Femur (tissue), 1 donor: ENCODE measurements around the gene VSTM4.

Experiments
- DNase-seq: peaks from one replicate; pipeline ENCODE4 v3.0.0-alpha.2; 2017

VSTM4 gene

DNA sequence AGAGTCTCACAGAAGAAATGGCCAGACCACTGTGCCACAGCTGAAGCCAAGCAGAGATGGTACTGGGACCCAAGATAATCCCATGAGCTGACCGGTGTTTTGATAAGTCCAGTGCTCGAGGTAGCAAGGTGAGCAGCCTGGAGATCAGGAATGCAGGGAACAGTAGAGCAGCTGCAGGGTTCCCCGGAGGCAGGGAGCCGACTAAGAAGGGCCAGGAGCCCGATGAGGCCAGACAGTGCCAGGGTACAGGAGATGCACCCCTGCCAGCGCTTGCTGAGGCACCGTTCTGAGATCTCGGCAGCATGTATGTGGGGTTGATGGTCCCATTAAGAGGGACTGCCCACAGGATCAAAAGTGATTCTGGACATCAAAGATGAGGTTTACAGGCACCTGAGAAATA is 47.1 kb downstream of the VSTM4 start:
- no peak for DNase-seq

DNA sequence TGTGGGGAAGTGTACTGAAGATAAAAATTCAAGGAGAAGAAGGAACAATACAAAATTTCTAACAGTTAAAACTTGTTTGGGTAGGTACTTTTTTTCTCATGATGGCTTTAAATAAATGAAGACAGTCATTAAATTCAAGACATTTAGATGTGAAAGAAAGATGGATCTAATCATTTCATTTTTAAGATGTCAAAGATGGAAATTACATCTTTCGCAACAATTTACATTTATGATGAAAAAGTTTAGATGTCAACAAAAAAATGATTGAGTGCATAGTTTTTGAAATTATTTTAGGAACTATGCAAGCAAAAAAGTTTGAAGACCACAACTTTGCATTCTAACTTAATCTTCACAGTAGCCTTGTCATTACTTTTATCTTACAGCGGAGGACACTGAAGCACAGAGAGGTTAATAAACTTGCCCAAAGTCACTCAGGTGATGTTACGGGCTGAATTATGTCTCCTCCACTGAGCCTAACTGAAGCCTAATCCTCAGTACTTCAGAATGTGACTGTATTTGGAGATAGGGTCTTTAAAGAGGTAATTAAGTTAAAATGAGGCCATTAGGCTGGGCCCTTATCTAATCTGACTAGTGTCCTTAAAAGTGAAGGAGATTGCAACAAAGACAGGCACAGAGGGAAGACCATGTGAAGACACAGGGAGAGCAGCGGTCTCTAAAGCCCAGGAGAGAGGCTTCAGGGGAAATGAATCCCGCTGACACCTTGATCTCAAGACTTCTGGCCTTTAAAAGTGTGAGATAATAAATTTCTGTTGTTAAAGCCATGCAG is 48.2 kb downstream of the VSTM4 start:
- DNase-seq, result no peak

DNA sequence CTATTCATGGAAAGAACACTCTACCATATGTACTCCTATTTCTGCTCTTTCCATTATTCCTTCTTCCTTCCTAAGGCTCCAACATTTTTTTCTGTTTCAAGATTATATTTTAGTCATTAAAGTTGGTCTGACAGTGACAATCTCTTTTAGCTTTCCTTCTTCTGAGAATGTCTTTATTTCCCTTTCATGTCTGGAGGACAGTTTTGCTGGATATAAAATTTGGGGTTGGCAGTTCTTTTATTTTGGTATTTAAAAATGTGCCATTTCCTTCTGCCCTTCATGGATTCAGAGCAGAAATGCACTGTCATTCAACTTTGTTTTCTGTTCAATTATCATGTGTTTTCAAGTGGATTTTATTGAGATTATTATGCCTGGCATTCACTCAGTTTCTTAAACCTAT is 53.1 kb downstream of the VSTM4 start:
- no peak for DNase-seq

DNA sequence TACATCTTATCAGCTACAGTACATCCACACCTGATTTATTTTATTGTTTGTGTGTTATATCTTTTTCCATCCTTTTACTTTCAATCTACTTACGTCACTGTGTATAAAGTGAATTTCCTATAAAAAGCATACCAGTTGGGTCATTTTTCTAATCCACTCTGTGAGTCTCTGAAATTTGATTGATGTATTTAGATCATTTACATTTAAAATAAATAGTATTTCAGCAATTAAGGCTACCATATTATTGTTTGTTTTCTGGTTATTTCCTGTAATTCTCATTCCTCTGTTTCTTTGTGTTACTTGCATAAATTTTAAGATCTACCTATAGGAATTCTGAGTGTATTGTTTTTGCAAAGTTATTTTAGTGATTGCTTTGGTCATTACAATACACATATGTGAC is 53.7 kb downstream of the VSTM4 start:
- DNase-seq, result no peak

DNA sequence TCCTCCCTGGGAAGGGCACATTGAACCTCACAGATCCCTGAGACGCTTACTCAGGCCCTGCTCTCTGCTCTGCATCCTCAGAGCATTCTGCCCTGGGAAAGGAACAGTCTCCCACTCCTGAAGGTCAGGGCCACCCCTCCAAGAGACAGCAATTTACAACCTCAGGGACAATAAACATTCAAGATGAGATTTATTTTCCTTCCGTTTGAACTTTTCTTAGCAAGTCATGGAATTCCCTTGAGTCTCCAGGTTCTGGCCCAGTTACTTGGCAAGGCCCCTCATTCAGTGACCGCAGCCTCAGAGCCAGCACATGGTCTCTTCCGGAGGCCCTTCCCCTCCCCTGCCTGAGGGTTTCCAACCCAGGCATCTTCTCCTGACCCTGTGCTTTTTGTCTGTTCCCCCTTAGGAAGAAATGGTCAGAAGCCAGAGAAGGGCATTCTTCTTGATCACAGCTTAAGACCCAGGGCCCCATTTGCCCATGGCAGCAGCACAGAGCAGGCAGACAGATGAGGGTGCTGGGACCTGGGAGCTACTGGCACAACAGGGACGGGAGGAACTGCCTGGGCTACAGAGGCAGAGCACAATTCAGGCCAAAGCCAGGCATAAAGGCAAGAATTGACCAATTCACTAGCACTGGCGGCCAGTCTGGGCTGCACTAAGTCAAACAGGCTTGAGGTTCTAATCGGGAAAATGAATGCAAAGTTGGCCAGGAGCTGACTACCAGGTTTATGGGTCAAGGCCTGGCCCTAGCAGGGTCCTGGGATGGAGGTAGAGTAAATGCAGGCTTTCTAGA is 56.7 kb downstream of the VSTM4 start:
- DNase-seq, result peak; percentile 56

DNA sequence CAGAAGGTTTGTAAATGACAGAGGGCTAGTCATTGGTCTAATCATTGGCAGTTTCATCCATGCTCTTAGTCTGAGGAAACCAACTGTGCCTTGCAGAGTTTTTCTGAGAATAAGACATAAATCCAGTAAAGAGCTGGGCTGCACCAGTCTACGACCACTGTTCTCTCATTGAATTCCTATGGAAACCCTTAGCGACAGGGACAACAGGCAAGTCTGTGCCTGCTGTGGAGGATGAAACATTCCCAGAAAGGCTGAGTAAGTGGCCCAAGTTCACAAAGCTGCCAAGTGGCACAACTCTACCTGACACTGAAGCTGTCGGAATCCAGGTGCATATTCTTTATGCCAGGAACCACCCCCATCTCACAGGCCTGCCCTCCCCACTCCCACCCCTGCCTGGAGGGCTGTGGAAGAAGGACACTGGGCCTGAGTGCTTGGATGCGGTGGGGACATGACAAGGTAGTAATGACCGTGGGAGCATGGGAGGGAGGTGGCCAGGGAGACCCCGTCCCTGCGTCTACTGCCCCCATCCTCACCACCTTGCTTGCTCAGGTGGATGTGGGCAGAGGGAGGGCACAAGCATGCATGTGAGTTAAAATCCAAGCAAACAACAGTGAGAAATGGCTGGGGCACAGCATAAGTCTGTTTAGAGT is 58.0 kb downstream of the VSTM4 start:
- DNase-seq, result no peak

DNA sequence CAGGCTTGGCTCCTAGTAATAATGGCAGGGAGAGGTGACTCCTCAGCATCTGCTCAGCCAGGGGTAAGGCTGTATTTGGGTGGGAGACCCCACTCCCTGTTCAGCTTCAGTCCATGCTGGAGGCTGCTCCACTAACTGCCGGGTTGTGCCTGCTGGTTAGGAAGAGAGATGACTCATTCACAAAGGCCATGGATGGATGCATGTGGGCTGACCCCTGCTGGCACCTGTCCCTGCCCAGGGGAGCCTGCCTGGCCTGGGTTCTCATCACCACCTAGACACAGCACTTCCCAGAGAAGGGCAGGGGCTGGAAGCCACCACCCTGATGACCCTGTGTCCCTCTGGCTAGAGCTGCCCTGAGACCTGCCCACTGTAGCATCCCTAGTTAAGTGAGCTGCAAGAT is 59.0 kb downstream of the VSTM4 start:
- no peak for DNase-seq

DNA sequence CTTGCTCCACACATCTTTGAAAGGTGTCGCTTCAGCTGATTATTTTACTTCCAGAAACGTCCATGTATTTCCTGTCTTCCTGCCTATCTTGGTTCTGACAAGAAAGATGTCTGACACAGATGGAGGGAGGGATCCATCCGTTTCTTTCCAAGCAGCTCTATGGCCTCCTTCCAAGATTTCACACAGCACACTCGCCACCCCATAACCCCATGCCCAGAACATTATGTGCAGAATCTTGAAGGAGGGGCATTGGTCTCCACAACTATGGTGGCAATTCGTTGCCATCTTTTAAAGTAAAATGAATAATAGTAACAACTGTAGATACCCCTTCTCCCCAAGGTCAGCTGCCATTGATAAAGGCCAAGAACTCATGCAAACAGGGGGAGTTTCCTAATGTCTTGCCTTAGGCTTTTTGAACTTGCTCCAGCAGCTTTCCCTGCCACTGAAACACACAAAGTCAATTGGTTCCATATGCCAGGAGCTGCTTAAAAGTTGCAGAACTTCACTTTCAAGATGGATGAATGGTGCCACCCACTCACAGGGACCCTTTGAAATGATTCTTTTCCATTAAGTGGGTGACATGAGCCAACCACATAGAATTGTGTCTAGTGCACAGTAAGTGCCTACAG is 60.0 kb downstream of the VSTM4 start:
- no peak for DNase-seq

DNA sequence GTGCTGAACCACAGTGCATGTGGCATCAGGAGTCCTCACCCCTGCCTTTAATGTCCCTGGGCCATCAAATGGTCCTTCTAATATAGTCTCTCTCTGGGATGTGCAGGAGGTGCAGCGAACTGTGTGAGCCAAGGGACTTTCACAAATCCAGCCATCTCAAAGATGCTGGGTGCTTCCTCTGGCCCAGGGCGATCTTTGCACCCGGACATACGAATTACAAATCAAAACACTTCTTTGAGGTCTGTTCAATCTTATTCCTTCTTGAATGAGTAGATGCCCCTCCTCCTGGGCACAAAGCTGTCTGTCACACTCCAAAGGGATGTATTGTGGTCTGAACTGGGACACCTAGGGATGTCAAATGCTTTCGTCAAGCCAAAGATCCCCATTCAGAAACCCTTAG is 60.6 kb downstream of the VSTM4 start:
- no peak for DNase-seq

DNA sequence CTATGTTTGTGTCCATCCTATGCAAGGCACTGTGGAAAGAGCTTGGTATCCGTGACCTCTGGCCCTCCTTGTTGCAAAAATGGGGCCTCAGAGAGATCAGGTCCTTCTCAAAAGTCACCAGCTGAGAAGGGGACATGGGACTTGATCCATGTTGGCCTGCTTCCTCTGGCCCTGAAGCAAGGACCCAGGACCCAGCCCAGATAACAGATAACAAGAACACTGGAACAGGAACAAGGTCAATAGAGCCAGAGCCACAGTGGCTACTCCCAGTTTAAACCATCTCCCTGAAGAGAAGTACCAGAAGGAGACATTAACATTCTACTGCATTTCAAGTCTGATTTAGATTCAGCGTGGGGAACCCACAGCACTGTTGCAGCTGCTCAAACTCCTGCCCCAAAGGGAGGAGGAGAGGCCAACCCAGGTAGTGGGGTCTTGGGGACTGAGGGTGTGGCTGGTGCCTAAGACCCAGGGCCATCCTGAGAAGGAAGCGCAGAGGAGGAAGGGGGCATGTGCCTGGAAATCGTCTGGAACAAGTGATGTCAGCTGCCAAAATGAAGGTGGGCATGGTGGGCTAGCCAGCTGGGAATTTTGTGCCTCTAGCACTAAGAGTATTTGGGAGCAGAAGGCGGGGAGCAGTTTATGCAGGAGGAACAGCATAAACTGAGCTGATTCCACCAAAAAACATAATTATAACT is 61.2 kb downstream of the VSTM4 start:
- no peak for DNase-seq

DNA sequence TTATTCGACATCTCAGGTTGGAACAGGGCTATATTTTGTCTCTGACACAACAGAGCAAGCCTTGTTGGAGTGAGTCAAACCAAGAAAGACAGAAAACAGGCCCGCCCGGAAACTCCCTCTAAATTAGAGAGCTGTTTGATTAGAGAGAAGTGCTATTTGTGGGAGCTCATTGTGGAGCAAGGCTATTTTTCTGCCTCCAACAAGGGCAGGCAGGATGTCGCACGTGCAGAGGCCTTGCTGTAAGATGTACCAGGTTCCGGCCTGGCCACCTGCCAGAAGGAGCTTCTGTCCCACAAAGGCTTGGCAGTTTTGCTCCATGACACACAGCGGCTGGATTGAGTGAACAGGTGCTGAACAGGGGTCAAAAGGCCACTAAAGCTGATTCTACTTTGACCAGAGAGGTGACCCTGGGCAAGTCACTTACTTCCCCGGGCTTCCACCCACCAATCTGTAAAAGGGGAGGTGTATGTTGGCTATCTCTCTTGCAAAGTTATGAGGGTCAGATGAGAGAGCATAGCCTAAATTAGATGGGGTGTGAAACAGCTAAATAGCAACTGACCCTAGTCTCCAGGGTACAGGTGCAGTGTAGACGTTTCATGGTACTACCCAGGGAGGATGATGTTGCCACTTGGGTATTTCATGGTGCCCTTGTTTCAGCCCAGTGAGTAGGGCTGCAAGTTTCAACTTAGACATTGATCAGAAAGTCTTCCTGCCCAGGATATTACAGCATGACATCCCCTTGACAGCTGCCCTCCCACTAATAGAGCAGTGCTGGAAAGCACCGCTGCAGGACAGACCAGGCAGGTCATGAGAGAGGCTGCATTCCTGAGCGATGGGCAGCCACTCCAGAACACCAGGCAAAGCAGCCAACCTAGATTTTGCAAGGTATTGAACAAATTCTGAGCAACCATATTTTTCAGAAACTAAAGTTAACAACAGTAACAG is 62.0 kb downstream of the VSTM4 start:
- DNase-seq, result peak; percentile 60

DNA sequence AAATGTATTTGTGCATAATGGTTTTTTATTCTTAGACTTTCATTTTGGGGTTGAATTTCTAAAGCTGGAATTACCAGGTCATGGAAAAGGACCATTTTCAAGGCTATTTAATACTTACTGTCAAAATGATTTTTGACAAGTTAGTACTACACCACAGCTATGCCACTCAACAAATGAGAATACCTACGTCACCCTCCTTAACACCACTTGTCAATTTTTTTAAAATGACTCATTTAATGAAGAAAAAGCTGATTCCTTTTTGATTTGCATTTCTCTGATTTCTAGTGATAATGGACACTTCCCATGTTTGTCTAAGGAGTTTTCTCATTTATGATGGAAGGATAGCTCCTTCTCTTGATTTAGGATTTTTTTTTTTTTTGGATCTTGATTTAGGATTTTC is 63.3 kb downstream of the VSTM4 start:
- DNase-seq, result no peak

DNA sequence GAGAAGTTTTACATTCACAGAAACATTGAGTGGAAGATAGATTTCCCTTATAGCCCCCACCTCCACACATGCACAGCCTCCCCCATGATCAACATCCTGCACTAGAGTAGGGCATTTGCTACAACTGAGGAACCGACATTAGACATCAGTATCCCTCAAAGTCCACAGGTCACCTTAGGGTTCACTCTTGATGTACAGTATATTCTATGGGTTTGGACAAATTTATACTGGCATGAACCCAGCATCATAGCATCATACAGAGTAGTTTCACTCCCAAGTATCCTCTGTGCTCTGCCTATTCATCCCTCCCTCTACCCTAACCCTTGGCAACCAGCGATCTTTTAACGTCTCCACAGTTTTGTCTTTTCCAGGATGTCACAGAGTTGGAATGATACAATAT is 64.4 kb downstream of the VSTM4 start:
- no peak for DNase-seq

DNA sequence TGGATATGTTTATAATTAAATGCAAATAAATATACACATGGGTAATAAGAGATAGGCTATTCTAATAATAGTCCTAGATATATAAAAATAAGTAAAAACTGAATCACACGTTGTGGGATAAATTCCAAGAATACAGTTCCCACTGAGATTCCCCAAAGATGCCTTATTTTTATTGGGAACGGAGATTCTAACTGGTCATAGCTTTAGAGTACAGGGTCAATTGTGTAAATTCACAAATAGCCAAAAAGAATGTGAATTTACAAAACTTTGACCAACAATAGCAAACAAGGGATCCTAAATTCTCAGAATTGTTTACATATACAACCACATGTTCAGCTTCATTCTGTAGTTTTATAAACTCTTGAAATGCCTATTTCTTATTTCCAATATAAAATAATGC is 65.0 kb downstream of the VSTM4 start:
- no peak for DNase-seq

DNA sequence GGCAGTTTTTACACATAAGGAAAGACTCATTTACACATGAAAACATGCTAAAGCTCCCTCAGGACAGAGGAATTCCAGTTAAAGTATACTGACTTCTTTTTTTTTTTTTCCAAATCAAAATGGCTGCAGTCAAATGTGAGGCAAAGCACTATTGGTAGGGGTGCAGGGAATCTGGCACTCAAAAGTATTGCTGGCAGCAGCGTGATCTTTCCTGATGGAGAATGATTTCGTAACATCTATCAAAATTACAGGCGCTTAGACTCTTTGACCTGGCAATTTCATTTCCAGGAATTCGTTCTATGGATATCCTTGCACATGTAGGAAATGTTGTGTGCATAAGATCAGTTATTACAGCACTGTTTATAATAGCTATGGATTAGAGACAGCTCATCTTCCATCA is 65.7 kb downstream of the VSTM4 start:
- peak; percentile 56 for DNase-seq

DNA sequence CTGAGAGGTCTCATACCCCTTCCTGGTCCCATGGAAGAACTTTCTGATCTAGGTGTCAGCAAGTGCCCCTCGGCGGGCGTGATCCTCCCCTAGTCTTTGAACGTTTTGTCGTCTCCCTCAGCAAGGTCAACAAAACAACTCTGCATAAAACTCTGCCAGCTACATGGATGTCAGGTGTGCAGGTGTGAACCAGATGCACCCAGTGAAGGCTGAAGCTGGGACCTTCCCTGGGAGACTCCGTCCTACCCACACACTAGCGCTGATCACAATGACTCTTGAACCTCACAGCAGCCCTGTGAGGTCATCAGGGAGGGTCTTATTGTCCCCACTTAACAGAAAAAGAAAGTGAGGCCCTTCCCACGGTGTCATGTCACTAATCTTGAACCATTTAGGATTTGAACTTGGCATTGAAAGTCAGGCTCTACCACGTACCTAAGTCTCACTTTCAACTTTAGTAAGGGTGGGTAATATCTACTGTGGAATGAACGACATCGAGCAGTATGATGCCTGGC is 68.1 kb downstream of the VSTM4 start:
- DNase-seq, result no peak

DNA sequence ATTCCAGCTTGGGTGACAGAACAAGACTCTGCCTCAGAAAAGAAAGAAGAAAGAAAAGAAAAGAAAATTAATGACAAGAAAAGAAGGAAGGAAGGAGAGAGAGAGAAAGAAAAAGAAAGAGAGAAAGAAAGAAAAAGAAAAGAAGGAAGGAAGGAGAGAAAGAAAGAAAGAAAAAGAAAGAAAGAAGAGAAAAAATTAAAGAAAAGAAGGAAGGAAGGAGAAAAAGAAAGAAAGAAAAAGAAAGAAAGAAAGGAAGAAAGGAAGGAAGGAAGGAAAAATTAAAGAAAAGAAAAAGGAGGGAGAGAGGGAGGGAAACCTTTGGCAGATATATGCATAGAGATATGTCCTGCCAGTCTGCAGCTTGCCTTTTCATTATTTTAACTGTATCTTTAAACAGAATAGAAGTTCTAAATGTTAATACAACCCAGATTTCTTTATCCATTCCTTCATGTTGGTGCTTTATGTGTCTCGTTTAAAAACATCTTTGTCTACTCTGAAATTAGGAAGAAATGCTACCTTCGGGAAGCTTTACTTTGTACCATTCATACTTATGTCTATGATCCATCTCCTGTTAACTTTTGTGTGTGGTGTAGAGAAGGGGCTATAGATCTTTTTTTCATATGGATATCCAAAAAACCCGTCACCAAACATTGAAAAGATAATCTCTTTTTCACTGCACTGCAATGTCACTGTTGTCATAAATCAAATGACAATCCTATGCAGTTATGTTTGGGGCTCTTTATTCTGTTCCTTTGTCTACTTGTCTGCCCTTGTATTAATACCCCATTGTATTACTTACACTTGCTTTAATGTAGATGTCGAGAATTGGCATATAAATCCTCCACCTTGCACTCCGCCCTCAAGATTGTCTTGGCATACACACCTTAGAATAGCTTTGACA is 70.8 kb downstream of the VSTM4 start:
- DNase-seq, result no peak

DNA sequence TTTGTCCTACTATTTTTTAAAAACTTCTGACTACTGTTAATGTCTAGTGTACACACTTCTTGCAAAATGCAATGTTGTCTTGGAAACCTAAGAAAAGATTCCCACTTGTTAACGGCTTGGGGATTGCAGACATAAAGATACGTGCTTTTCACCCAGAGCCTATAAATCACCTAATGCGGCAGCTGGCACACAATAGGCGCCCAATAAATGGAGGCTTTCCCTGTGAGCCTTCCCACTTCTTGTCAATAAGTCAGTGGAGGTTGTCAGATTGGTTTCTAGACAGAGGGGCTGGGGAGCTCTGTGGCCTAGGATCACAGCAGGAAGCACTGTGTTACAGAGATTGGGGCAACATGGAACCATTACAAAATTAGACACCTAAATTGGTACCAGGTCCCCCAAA is 74.7 kb downstream of the VSTM4 start:
- DNase-seq, result no peak

DNA sequence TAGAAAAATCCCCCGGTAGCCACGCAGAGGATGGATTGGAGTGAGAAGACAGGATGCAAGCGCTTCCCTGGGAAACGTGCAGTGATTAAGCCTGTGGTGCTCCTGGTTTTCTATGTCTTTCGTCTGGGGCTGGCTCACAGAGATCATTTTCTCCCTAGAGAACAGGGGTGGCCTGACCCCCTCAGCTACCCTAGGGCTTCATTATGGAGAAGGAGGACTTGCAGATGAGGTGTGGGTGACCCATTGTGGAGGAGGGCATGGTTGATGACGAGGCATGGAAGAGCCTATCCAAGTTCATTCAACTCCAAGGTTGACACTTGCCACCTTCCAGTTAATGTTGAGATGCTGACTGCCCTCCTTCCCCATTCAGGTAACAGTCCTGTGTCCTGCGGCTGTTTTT is 75.9 kb downstream of the VSTM4 start:
- no peak for DNase-seq

DNA sequence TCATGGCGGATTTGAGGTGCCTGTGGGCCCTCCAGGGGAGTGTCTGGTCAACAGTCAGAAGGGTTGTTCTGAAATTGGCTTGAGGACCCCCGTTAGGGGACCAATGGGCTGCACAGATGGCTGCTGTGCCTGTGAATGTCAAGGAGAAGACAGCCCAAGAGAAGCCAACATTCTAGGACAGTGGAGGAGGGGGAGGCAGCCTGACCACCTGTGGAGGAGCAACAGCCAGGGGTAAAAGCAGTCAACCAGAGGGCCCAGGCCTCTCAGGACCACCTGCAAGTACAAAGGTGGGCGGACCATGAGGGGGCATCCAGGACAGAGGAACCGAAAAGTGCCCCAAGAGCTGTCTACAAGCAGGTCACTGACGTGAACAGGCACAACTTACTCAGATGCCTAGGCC is 76.6 kb downstream of the VSTM4 start:
- DNase-seq, result no peak
